Right lobe of liver (tissue), 6 donors: ENCODE results near the gene TPD52L2. TPM values are rescaled to one million over a fixed set of nuclear protein-coding genes. Genes with fewer than 3 reads are reported as not detected.
"Not testable (repeated sequence)": the region's sequence is repeated elsewhere in the genome, so short reads cannot be mapped to it uniquely, and the experiment has no call there.

Experiments
- ATAC-seq, 4 donors: fragments of 200-7000 bp; cut with Tn5 transposase; one replicate each; pipeline ENCODE4 v1.9.1; 2020; ENCODE audit warnings: mild to moderate bottlenecking in 4 of 4, moderate library complexity in 4 of 4
- DNase-seq, 3 donors: peaks; one replicate each; pipeline ENCODE4 v3.0.0-alpha.2; 2020
- H3K27ac ChIP-seq, 3 donors: fragments of 200-600 bp; one replicate each; pipeline ENCODE4 v1.8.0; 2022
- H3K27me3 ChIP-seq, 2 donors: fragments of 200-600 bp; one replicate each; pipeline ENCODE4 v1.8.0; 2022
- H3K36me3 ChIP-seq, 4 donors: fragments of 200-600 bp; sonication (generic) in 1 of 4; one replicate each; pipeline versions ENCODE4 v1.5.1 to v1.8.0; 2017 to 2022; ENCODE audit warnings: control low read depth in 1 of 4
- H3K4me1 ChIP-seq, 4 donors: fragments of 200-600 bp; sonication (generic) in 1 of 4; one replicate each; pipeline versions ENCODE4 v1.5.1 to v1.8.0; 2017 to 2022; ENCODE audit warnings: control low read depth in 1 of 4
- H3K4me3 ChIP-seq, 3 donors: fragments of 200-600 bp; one replicate each; pipeline ENCODE4 v1.8.0; 2022
- H3K9me3 ChIP-seq, 4 donors: fragments of 200-600 bp; sonication (generic) in 1 of 4; one replicate each; pipeline versions ENCODE4 v1.5.1 to v1.8.0; 2017 to 2022; ENCODE audit warnings: control low read depth in 1 of 4
- CTCF ChIP-seq, 4 donors: fragments of 200-600 bp in 3 of 4; fragments of 450-650 bp in 1 of 4; IDR thresholded peaks; one replicate each; pipeline versions ENCODE4 v1.5.1 to v1.8.0; 2016 to 2022; ENCODE audit warnings: antibody characterized with exemption in 4 of 4, mild to moderate bottlenecking in 2 of 4
- POLR2A ChIP-seq: fragments of 450-650 bp; IDR thresholded peaks from one replicate; pipeline ENCODE4 v1.6.1; 2017; ENCODE audit warnings: antibody characterized with exemption, mild to moderate bottlenecking
- WGBS: methylation state at CpG from one replicate; pipeline ENCODE4 v1.1.6; 2018; ENCODE audit warnings: low coverage, low lambda C conversion rate; ENCODE audit not compliant: insufficient coverage; ENCODE audit errors: missing lambda C conversion rate; 5-methylcytosine and 5-hydroxymethylcytosine counted together
- intact Hi-C, 2 donors: fragments of 100-400 bp; cut with DNase I; formaldehyde crosslinking; loops; one replicate each; pipeline versions ENCODE4 v1.11.2 to v1.14.1; 2022
- total RNA-seq, 6 experiments: library from RNA; depleted of rRNA in 2 of 6; stranded (reverse); fragments of >200 nt in 2 of 6; fragmentation: NEBNext Ultra II Directional in 3 of 6; extraction: Animal tissue kit (Norgen Biotek cat#: 25700) in 3 of 6; gene quantifications; one replicate each; pipeline versions ENCODE4 v1.1.0 to v1.2.4, GENCODE V29; 2016 to 2023
- donor health status: DM: no; HTN: yes; CAD: no.
- donor health status: DM: no; HTN: no; CAD: no.
- donor health status: DM: no; HTN: no; CAD: no.
- donor health status: DM: no; HTN: yes; CAD: no.
- donor health status: DM: no; HTN: yes; CAD: no.

TPD52L2 gene
- total RNA-seq, 6 experiments from 2014 or later: 20.1 to 46.8 (median 30.5) TPM

- intact Hi-C loops: no loop called here
- 91% methylated on average over 19 of the region's 19 CpGs for WGBS
- no peak for DNase-seq
- Histone ChIP-seq H3K4me3 (no peak overlapping the region), H3K9me3 (no peaks in the 10 kb centered on the region), H3K27me3 (no peaks in the 10 kb centered on the region), H3K27ac (no peak overlapping the region), H3K36me3 (peaks cover 0 to 65% (median 18%) of the 10 kb centered on the region in 4 donors), H3K4me1 (no peaks in the 10 kb centered on the region)
- no peak for ATAC-seq
- no peak for TF ChIP-seq POLR2A
- TF ChIP-seq CTCF (IDR thresholded peaks at IDR 0.05): no peak
Observed at GRCh38 chr20:63876489-63877036, 11.5 kb downstream of the TPD52L2 start.

- TF ChIP-seq POLR2A (no peak), CTCF (IDR thresholded peaks at IDR 0.05) (no peak)
- Histone ChIP-seq H3K27ac (no peak overlapping the region), H3K4me1 (no peaks in the 10 kb centered on the region), H3K4me3 (no peak overlapping the region), H3K9me3 (no peaks in the 10 kb centered on the region), H3K27me3 (no peaks in the 10 kb centered on the region), H3K36me3 (peaks cover 2 to 56% (median 18%) of the 10 kb centered on the region in 4 donors)
- peak; percentile 12 to 57 (median 40) for ATAC-seq
- intact Hi-C loops: no loop called here
- DNase-seq: no peak
- WGBS: 89% methylated on average over 8 of the region's 32 CpGs
Observed at GRCh38 chr20:63877755-63878470, 12.8 kb downstream of the TPD52L2 start.

- Histone ChIP-seq H3K36me3 (peaks cover 4 to 55% (median 14%) of the 10 kb centered on the region in 4 donors), H3K27me3 (no peaks in the 10 kb centered on the region)
- WGBS: 93% methylated on average over 2 of the region's 14 CpGs
Observed at GRCh38 chr20:63878899-63879663, 14.0 kb downstream of the TPD52L2 start.

GRCh38 chr20:63880901-63881300, 15.8 kb downstream of the TPD52L2 start:
- WGBS: 84% methylated on average over 5 of the region's 13 CpGs

More at GRCh38 chr20:63878899-63879663, 14.0 kb downstream of the TPD52L2 start:
- Histone ChIP-seq H3K27ac (no peak overlapping the region), H3K4me3 (no peak overlapping the region), H3K4me1 (peaks cover 0 to 1% (median 0%) of the 10 kb centered on the region in 4 donors), H3K9me3 (no peaks in the 10 kb centered on the region)
- ATAC-seq: no peak
- no peak for DNase-seq
- TF ChIP-seq CTCF (IDR thresholded peaks at IDR 0.05): no peak
- no peak for TF ChIP-seq POLR2A
- intact Hi-C loops: no loop called here

More at GRCh38 chr20:63880901-63881300, 15.8 kb downstream of the TPD52L2 start:
- ATAC-seq, H3K9me3 ChIP-seq, H3K4me1 ChIP-seq, H3K27ac ChIP-seq, DNase-seq, H3K27me3 ChIP-seq, H3K4me3 ChIP-seq: not testable (repeated sequence)
- H3K36me3 ChIP-seq: peaks cover 4 to 43% (median 6%) of the 10 kb centered on the region in 4 donors
- intact Hi-C loops: loop anchor here in 1 of 2 donors (10.0 kb wide), 1 partner anchor 54 kb away; no protein-coding TSS in a partner anchor
